ENCODE results near the gene RAX2.
"Not testable (repeated sequence)": the region's sequence is repeated elsewhere in the genome, so short reads cannot be mapped to it uniquely, and the experiment has no call there.

The RAX2 gene

GRCh38 chr19:3771906-3772455, at the start of gene RAX2:
Gene RAX2 (minus strand): TSS chr19:3772228. CDS start chr19:3771742, 486 bp downstream.
- DNase-seq (ENCODE audit: low read depth) = no peak

- no peak for DNase-seq (ENCODE audit: low read depth)
Observed at GRCh38 chr19:3821156-3821555, 49.1 kb upstream of the RAX2 start.

DNA sequence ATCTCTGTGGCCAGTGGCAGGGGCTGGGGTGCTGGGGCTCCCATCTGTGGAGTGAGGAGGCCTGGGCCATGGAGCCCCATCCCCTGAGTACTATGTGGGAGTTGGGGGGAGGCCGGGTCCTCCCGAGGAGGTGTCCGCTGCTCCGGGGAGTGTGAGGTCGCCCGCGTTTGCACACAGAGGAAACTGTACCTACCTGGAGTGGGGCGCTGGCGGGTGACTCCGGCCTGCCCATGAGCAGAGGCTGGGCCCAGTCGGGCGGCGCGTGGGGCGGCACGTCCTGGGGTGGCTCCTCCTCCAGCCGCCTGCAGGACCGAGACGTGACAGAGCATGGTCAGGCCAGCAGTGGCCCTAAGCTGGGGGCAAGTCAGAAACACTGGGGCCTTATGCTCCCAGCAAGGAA, 48.0 kb upstream of the RAX2 start:
- no peak for DNase-seq (ENCODE audit: low read depth)

- DNase-seq (ENCODE audit: low read depth) = no peak
Observed at GRCh38 chr19:3818918-3819317, 46.9 kb upstream of the RAX2 start.

DNA sequence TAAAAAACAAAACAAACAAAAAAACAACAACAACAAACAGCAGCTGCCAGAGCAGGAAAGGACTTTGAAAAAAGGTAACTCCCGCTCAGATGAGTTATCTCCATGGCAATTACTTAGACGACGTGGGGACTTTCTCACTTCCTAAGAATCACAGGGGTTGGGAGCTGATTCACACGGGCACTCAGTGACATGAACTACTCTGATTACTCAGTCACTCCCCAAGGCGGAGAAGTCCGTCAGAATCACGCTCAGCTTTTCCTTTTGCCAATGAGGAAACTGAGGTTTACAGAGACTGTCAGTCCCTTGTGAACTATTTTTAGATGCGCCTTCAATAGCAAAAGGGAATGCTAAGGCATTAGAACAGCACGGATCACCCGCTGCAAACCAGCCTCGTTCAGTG, 46.4 kb upstream of the RAX2 start:
- DNase-seq (ENCODE audit: low read depth) = no peak

GRCh38 chr19:3817761-3818160, 45.7 kb upstream of the RAX2 start:
- DNase-seq (ENCODE audit: low read depth) = no peak

- DNase-seq (ENCODE audit: low read depth) = no peak
Observed at GRCh38 chr19:3816566-3817218, 44.7 kb upstream of the RAX2 start.

DNA sequence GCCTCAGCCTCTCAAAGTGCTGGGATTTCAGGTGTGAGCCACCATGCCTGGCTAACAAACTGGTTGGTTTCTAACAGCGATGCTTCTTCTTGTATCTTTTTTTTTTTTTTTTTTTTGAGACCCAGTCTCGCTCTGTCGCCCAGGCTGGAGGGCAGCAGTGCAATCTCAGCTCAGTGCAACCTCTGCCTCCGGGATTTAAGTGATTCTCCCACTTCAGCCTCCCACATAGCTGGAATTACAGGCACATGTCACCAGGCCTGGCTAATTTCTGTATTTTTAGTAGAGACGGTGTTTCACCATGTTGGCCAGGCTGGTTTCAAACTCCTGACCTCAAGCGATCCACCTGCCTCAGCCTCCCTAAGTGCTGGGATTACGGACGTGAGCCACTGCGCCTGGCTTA, 44.1 kb upstream of the RAX2 start:
- not testable (repeated sequence) for DNase-seq (ENCODE audit: low read depth)

- no peak for DNase-seq (ENCODE audit: low read depth)
Observed at GRCh38 chr19:3814648-3815047, 42.6 kb upstream of the RAX2 start.

DNA sequence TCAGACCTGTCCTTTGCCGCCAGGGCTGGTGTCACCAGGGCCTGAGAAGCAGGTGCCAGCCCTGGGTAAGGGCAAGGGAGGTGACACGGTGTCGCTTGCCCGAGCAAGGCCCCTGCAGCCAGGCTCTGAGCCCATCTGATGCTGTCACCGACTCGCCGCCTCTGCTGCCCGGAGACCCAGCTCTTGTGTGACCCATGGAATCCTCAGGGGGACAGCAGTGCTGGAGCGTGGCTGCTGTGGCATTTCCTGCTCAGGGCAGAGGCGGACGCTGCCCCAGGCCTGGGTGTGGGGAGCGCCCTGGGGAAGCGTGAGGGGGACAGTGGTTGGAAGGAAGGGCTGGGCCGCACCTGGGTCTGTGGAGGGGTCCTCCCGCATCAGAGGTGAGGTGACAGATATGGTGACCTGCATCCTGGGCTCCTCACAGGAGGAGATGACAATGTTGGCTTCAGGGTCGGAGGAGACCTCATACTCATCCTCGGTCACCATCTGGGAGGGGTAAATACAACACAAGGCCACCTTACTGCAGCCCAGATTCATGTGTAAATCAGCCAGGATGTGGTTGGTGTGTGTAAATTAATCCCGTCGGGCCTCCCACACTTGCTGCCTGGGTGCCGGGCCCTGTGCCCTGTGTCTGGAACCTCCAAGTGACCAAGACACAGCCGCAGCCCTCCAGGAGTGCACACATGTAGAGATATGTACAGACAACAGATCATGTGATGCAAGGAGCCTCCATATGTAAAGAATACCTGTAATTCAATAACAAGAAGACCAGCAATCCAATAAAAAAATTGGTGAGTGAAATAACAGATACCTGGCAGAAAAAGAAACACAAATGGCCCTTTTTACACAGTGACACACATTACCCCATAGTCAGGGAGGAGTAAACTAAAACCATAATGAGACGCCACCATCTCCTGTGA, 41.7 kb upstream of the RAX2 start:
- no peak for DNase-seq (ENCODE audit: low read depth)

DNA sequence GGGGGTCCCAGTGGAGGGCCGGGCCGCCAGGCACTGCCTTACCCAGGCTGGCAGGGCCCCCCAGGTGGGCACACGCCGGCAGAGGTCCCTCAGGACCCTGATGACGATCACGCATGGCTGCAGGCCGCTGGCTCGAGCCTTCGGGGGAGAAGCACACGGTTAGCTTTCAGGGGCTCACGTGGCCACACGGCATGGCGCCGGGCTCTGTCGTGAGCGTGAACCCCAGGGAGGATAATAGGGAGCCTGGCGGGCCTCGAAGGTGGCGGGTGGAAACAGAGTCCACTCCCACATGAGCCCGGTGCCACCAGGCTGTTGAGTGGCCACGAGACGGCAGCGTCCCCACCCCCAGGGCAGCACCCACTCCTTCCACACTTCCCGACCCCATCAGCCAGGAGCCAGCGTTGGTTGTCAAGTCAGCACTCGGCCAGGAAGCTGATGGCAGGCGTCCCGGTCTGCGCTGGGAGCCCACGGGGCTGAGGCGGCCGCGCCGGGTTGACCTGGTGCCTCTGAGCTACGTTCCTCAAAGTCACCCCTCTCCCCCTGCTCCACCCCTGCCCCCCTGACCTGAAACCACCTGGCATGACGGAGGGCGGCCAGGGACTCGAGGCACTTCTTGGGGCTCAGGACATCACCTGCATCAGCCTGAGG, 38.8 kb upstream of the RAX2 start:
- DNase-seq (ENCODE audit: low read depth) = no peak

- DNase-seq (ENCODE audit: low read depth) = no peak
Observed at GRCh38 chr19:3809881-3810707, 38.1 kb upstream of the RAX2 start.

DNA sequence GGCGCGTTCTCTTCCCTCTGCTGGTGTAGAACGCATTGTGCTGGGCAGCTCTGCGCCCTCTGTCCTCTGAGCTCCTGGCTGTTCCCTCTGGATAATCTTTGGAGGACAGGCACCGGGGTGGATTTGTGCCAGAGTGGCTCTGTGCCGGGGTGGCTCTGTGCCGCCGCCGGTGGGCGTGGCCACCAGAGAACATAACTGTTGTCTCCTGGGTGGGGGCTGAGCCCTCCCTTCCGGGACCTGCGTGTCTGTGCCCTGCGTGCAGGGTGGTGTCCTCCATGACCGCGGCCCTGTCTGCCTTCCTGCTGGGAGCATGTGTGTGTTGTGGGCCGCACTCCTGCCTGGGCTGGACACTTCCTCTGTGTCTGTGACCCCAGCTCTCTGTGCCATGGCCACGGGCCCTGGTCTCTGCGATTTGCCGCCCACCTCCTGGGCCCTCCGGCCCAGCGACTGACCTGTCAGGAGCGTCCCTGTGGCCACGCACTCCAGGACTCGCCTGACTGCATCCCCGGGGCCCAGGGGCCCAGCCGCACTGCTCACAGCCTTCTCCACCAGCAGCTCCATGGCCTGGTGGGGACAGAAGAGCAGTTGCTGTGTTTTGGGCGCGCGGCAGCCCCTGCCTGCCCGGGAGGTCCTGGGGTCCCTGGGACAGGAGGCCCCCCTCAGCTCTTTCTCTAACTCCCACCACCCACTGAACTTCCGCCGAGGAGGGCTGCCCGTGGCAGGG, 36.6 kb upstream of the RAX2 start:
- DNase-seq (ENCODE audit: low read depth) = no peak

DNA sequence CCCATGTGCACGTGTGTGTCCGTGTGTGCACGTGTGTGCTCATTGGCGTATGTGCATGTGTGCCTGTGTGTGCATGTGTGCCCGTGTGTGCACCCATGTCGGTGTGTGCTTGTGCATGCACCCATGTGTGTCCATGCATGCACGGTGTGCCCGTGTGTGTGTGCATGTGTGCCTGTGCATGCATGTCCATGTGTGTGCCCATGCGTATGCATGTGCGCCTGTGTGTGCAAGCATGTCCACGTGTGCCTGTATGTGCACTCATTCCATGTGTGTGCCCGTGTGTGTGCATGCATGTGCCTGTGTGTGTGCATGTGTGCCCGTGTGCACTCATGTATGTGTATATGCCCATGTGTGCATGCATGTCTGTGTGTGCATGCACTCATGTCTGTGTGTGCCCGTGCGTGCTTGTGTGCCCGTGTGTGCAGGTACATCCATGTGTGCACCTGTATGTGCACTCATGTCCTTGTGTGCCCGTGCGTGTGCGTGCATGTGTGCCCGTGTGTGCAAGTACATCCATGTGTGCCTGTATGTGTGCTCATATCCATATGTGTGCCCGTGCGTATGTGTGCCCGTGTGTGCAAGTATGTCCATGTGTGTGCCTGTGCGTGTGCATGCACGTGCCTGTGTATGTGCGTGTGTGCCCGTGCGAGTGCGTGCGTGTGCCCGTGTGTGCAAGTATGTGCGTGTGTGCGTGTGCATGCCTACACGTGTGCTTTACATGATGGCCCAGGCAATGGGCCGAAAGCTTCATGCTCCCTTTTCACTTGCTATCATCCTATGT, 35.7 kb upstream of the RAX2 start:
- DNase-seq (ENCODE audit: low read depth) = no peak

GRCh38 chr19:3807131-3807480, 35.1 kb upstream of the RAX2 start:
- DNase-seq (ENCODE audit: low read depth) = no peak

GRCh38 chr19:3805859-3806258, 33.8 kb upstream of the RAX2 start:
- no peak for DNase-seq (ENCODE audit: low read depth)

- no peak for DNase-seq (ENCODE audit: low read depth)
Observed at GRCh38 chr19:3804429-3804828, 32.4 kb upstream of the RAX2 start.

DNA sequence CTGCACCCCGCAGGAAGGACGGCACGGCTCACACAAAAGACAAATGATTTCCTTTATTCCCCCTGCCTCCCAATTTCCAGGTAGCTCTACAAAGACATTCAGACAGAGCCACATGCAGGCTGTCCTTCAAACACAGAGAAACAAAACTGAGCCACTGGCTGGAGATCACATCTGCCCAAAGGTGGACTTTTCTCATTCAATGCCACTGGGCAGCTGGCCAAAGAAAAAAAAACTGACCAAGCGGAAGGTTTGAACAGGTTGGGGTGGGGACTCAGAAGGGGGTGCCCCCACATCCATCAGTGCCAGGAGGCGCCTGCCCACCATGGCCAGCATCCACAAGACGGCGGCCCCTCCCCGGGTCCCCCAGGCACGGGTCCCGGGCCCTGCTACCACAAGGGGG, 32.0 kb upstream of the RAX2 start:
- DNase-seq (ENCODE audit: low read depth) = no peak

DNA sequence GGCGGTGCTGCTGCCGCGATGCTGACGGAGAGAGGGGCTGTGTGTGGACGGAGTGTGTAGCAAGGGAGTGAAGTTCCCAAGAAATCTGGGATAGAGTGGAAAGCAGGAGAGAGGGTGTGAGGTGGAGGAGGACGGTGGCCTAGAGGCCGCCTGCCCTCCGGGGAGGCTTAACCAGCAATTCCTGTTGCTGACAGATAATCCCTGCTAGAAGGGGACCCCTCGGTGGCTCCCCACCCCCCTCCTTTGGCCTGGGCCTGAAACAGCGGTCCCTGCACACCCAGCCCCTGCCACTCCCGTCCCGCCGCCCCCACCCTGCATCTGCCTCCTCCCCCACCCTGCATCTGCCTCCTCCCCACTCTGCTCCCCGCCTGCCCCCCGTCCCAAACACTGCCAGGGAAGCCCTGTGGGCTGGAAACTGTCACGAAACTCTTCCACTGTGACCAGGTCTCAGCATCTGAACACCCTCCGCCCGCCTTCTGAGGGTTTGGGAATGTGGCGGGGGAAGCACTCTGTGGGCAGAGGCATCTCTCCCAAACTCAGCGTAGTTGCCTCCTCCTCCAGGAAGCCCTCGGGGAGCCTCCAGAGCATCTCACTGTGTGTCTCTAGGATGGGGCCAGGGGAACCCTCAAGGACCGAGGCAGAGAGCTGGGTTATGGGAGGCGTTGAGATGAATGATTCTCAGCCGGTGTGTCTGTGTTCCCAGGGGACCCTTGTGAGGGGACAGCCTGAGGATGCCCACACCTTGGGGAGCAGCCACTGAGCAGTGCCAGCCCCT, 31.3 kb upstream of the RAX2 start:
- no peak for DNase-seq (ENCODE audit: low read depth)

Data from activated T-cell treated with anti-CD3 and anti-CD28 coated beads for 48 hours (primary cell).